GM21367 (cell line): Measurements from ENCODE around the gene C1QTNF6.

Source experiments
- ATAC-seq: cut with Tn5 transposase; IDR thresholded peaks from one replicate; pipeline ENCODE4 v1.9.1; 2021; ENCODE audit not compliant: unreplicated experiment

The C1QTNF6 gene

GRCh38 chr22:37164505-37164887 lies 23.6 kb downstream of the C1QTNF6 start:
- ATAC-seq, result peak; percentile 9

- ATAC-seq, result peak; percentile 27
These were observed 24.2 kb downstream of the C1QTNF6 start for GRCh38 chr22:37163575-37164504.

GRCh38 chr22:37163096-37163489 lies 25.0 kb downstream of the C1QTNF6 start:
- no peak for ATAC-seq

- ATAC-seq, result no peak
These were observed 25.6 kb downstream of the C1QTNF6 start for GRCh38 chr22:37162221-37163095.

GRCh38 chr22:37161443-37161842 lies 26.6 kb downstream of the C1QTNF6 start:
- ATAC-seq, result no peak

- no peak for ATAC-seq
These were observed 28.0 kb downstream of the C1QTNF6 start for GRCh38 chr22:37160027-37160426.

GRCh38 chr22:37158963-37159290 lies 29.1 kb downstream of the C1QTNF6 start:
- ATAC-seq, result no peak

- ATAC-seq, result no peak
These were observed 30.3 kb downstream of the C1QTNF6 start for GRCh38 chr22:37157516-37158285.

- ATAC-seq, result no peak
These were observed 31.2 kb downstream of the C1QTNF6 start for GRCh38 chr22:37156686-37157435.

GRCh38 chr22:37155971-37156370 lies 32.1 kb downstream of the C1QTNF6 start:
- no peak for ATAC-seq

GRCh38 chr22:37154925-37155712 lies 32.9 kb downstream of the C1QTNF6 start:
- no peak for ATAC-seq

- no peak for ATAC-seq
These were observed 34.1 kb downstream of the C1QTNF6 start for GRCh38 chr22:37153901-37154300.

- no peak for ATAC-seq
These were observed 36.6 kb downstream of the C1QTNF6 start for GRCh38 chr22:37151401-37151800.

- no peak for ATAC-seq
These were observed 37.3 kb downstream of the C1QTNF6 start for GRCh38 chr22:37150701-37151100.

GRCh38 chr22:37148742-37149665 lies 39.0 kb downstream of the C1QTNF6 start:
- no peak for ATAC-seq

- ATAC-seq, result no peak
These were observed 39.9 kb downstream of the C1QTNF6 start for GRCh38 chr22:37148031-37148651.

GRCh38 chr22:37147186-37147990 lies 40.7 kb downstream of the C1QTNF6 start:
- no peak for ATAC-seq
